HG03139 (cell line): Measurements from ENCODE around the gene SPON1.
"Not testable (repeated sequence)": the region's sequence is repeated elsewhere in the genome, so short reads cannot be mapped to it uniquely, and the experiment has no call there.

Source experiments
- ATAC-seq: cut with Tn5 transposase; IDR thresholded peaks from one replicate; pipeline ENCODE4 v1.9.1; 2021; ENCODE audit not compliant: unreplicated experiment

Gene SPON1

GRCh38 chr11:14029971-14030920, 67.7 kb downstream of the SPON1 start:
- ATAC-seq, result no peak

DNA sequence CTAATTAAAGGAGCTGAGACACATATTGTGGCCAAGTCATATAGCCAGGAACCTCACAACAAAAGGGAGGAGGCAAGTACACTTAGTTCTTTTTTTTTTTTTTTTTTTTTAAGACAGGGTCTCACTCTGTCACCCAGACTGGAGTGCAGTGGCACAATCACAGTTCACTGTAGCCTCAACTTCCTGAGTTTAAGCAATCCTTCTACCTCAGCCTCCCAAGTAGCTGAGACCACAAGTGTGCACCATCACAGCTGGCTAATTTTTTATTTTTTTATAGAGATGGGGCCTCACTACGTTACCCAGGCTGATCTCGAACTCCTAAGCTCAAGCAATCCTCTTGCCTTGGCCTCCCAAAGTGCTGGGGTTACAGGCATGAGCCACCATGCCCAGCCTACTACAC, 73.0 kb downstream of the SPON1 start:
- not testable (repeated sequence) for ATAC-seq

DNA sequence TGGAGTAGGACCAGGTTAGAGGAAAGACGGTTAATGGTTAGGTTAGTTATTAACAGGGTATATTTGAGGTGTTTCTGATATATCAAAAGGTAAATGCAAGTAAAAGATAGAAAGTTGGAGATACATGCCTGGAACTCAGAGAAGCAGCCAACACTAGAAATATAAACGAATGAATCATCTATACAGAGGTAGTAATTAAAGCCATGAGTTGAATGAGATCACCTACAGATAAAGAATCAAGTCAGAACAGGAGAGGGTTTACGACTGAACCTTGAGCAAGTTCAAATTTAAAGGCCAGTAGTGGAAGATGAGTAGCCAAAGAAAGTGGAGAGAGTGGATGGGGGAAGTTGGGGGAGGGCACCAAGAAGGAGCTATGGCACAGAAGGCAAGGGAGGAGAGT, 73.9 kb downstream of the SPON1 start:
- no peak for ATAC-seq

DNA sequence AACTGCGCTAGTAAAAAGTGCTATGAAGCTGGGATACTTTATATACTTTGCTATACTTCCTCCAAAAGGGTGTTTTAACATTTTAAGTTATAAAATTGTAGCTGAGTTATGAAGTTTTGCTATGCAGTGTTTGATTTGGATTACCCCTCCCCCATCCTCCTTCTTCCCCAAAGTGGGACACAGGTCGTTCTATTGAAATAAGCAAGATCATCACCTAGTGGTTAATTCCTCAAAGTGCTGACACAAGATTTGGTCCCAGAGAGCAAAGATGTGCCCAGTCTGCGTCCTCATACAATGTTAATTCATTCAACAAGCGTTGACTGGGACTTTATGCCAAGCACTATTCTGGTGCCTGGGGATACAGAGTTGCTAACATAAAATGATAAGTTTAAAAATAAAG, 78.5 kb downstream of the SPON1 start:
- ATAC-seq, result no peak

DNA sequence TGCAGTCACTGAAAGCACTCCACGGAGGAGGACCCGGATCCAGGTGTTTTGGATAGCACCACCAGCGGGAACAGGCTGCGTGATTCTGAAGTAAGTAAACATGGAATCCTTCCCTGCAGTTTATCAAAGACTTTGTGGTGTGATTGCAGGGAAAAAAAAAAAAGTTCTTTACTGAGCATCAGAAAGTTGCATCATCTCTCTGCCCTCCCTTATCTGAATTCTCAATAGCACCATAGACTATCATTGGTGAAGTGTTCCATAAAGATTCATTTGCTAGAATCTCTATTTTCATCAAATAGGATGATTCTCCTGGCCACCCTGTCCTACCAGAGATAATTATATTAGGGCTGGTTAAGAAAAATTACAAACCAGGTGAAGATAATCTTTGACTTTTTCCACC, 79.0 kb downstream of the SPON1 start:
- no peak for ATAC-seq

DNA sequence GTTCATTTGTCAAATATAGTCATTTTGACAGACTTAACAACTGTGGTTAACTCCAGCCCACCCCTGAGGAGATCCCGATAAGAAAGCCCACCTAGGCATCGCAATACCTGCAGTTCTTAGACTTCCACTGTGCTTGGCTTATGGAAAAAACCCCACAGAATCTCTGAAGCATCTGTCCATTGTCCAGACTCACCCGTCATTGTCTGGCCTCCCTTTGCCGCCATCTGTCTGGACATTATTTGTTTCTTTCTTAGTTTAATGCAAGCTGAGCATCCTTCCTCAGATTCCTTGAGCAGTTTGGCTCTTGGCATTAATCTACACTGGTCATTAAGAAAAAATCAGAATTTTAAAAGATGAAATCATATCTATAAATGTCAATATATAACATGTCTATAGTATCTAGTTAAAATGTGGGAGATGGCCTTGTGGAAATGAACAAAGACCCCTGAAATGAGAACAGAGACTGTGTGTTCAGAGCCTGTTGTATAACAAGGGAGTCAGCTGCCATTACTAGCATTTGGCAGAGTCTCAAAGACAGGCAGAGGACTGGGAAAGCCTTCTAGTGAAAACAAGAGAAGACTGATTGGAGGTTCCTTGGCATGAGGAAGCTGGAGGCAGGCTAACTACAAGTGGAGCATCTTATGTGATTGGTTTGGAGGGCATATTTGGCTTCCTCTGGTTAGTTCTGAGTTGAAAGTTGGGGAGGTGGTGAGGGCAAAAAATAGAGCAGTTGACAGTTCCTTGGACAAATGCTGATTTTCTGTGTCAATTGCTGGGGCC, 80.4 kb downstream of the SPON1 start:
- ATAC-seq, result no peak

- ATAC-seq, result no peak
Observed at GRCh38 chr11:14044916-14045315, 82.4 kb downstream of the SPON1 start.

DNA sequence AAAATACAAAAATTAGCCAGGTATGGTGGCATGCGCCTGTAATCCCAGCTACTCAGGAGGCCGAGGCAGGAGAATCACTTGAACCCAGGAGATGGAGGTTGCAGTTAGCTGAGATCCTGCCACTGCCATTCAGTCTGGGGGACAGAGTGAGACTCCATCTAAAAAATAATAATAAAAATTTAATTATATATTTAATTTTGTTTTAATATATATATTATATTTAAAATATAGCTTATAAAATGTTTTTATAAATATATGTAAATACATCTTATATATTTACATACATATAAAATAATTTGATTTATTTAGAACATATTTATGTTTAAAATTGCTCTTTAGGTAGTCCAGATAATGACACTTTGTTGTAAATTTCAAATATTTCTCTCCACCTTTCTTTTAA, 82.9 kb downstream of the SPON1 start:
- ATAC-seq, result no peak

DNA sequence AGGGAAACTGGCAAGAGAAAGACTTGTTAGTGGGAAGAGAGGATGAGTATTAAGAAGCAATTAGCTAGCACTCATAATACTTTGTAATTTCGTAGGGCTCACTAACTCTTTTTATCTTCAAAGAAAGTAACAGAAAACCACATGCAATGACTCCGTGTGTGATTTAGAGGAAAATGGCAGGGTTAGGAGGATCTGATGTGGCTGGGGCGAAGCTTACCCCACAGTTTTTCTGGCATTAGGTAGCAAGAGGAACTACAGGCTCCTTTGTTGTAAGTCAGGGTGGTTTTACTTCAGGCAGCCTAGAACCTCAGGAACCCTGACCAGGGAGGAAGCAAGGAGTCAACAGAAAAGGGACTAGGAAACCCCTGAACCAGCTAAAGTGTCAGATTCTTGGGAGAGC, 89.7 kb downstream of the SPON1 start:
- ATAC-seq, result no peak

DNA sequence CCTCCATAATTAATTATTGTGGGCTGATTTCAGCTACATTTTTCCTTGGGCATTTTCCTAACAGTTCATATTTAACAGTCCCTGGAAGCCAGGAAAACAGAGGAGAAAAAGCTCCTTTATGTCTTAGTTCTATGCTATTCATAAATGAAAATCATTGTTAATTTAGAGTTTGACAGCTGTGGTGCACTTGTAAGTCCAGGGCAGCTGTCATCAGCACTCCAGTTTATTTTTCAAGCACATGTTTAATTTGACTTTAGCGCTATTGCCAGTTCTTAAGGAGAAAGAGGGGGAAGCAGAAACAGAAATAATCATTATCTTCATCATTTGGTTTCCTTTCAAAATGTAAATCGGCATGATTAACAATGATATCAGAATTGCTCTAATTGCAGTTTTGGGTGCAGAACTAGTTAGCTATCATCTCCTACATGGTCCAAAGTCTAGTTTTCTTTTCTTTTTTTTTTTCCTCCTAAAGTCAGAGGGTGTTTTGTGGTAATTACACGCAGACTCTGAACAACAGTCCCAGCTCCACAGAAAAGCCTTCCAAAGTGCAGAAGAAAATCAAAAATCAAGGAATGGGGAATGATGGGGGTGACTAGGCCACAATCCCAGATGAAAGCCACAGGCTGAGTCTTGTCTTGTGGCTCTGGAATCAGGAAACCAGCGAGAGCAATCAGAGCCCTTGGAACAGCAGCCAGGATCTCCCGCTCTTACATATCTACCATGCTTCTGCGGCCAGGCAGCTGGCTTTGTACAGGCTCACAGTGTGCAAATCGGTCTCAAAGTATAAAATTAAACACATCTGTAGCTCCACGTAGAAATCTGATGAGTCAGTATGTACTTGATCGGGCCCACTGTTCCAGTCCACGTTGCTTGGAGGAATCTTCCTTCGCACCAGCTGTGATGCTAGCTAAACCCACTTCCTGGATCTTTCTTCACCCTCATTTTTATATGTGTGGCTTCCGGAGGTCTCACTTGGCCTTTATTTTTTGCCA, 91.9 kb downstream of the SPON1 start:
- no peak for ATAC-seq

- no peak for ATAC-seq
Observed at GRCh38 chr11:14055936-14056335, 93.4 kb downstream of the SPON1 start.

DNA sequence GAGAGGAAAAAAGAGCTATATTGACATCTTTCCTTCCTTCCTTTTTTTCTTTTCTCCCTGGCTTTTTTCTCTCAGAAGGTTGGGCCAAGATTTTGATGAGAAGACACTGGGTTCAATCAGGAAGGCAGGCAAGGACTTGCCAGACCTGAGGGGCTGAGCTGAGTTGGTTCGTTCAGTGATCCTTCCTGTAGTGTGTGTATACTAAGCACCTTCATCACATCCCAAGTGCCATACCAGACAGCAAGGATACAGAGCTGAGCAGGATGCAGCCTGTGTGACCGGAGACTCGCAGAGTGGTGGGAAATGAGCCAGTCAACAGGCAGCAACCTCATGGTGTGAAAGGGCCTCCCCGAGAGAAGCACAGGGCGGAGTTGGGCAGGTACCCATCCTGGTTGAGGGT, 95.5 kb downstream of the SPON1 start:
- ATAC-seq, result no peak

- ATAC-seq, result no peak
Observed at GRCh38 chr11:14059491-14059890, 97.0 kb downstream of the SPON1 start.

DNA sequence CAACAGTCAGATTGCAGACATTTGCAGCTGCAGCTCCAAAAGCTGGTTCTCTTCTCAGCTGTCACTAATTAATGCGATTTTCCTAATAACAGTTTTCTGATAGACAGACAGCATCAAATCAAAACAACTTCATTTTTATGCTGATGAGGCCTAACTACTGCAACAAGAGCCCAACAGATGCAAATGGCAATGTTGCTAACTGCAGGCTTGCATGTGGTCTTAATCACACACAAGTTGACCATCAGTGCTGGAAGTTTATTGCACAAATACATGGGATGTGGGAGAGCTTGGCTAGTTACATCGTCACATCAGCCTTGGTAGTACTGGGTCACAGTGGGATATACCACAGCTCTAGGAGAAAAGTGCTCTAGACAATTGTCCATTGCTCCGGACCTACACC, 99.2 kb downstream of the SPON1 start:
- ATAC-seq, result no peak

DNA sequence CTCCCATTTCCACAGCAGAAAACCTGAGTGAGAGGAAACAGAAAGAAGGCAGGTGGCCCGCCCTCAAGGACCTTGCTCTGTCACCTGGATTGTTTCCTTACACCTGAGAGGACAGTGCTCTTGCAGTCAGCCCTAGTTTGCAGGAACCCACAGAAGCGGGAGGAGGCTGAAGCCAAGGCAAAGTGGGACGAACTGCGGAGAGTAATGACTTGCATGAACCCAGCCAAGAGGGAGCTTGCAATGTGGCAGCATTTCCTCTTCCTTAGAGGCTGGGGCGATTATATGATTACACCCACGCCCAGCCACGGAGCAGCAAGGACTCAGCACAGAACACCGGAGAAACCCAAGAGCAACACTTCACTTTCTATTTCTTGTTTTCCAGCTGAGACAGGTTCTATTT, 102.6 kb downstream of the SPON1 start:
- no peak for ATAC-seq

DNA sequence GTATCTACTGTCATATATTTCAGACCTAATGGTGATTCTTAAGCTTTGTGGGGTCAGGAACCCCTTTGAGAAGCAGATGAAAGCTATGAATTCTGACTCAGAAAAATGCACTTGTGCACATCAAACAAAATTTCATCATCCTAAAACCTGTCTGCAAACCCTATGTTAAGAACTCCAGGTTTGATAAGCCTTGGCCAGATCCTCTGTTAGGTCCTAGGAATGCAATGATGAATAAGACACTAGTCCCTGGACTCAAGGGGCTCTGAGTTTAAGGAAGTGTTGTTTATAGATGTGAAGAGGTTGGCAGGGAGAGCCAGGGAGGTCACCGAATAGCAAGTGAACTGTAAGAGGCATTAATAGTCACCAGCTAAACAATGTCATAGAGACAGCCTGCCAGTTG, 103.2 kb downstream of the SPON1 start:
- ATAC-seq, result no peak

DNA sequence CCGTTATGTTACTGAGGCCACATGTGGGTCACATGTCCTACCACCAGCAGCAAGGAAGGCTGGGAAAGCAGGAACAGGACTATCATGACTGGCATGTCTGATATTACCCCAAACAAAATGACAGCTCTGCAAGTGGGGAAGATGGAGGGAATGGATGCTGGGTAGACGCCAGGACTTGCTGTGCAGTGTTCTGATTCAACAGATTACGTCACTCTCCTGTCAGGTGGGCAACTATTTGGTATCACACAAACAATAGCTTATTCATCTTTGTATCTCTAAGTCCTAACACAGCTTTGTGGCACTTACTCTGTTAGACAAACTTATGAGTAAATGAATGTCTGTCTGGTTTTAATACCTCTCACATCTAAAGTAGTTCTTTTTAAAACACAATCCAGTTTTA, 105.2 kb downstream of the SPON1 start:
- ATAC-seq, result no peak

DNA sequence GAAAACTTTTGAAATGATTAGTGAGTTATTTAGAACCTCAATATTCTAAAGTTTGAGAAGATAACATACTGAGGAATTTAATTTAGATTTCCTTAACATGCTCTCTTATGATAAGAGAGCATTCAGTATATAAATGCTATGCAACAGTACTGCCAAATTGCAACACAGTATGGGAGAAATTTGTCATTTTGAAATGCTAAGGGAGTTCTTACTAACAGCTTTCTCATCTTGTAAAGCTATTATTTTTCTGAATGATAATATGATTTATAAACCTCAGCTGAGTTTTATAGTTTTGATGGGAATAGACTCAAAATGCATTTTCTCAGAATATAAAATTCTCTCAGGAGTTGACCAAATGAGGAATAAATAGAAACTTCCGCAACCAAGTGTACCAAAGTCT, 108.4 kb downstream of the SPON1 start:
- ATAC-seq, result no peak

DNA sequence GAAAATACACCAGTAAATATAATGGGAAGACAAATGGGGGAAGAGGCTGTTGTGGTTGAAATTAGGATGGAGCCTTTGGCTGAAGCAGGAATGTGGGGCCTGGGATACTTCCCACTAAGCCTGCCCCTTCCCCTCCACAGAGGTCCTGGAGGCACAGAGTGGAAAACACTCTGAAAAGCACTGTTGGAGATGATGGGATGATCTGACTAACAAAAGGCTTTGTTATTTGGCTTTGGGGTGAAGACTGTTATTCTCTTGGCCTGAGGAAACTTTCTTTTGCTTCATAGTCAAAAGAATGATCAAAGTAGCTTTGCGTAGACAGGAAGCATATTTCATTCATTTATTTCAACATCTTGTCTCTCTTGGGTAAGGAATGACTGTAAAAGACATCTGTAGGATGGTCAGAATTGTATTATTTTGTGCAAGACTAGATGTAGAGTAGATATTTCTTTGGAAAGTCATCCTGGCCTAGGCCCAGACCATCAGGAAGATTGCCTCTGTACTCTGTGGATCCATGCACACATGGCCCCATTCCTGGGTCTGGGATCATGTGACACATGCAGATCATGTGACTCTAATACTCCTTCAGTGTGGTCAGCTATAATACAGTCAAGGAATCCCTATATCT, 111.4 kb downstream of the SPON1 start:
- ATAC-seq, result no peak
